ENCODE results near the gene COL21A1.

COL21A1 gene

DNA sequence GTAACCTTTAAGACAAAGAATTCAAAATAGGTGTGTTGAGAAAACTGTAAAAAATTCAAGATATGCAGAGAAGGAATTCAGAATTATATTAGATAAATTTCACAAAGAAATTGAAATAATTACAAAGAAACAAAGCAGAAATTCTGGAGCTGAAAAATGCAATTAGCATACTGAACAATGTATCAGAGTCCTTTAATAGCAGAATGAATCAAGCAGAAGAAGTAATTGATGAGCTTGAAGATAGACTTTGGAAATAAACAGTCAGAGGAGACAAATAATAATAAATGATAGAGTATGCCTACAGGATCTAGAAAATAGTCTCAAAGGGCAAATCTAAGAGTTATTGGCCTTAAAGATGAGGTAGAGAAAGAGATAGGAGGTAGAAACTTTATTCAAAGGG, 131.7 kb downstream of the COL21A1 start:
- TF ChIP-seq, protein P1, sequence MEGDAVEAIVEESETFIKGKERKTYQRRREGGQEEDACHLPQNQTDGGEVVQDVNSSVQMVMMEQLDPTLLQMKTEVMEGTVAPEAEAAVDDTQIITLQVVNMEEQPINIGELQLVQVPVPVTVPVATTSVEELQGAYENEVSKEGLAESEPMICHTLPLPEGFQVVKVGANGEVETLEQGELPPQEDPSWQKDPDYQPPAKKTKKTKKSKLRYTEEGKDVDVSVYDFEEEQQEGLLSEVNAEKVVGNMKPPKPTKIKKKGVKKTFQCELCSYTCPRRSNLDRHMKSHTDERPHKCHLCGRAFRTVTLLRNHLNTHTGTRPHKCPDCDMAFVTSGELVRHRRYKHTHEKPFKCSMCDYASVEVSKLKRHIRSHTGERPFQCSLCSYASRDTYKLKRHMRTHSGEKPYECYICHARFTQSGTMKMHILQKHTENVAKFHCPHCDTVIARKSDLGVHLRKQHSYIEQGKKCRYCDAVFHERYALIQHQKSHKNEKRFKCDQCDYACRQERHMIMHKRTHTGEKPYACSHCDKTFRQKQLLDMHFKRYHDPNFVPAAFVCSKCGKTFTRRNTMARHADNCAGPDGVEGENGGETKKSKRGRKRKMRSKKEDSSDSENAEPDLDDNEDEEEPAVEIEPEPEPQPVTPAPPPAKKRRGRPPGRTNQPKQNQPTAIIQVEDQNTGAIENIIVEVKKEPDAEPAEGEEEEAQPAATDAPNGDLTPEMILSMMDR (IDR thresholded peaks at IDR 0.05; ENCODE audit: control insufficient read depth, insufficient read depth, low read depth, low read length, missing control alignments) = no peak
- no peak for DNase-seq (ENCODE audit: low read depth)
- no peak overlapping the region for H3K4me3 ChIP-seq (ENCODE audit: control insufficient read depth, low read depth, low read length)

DNA sequence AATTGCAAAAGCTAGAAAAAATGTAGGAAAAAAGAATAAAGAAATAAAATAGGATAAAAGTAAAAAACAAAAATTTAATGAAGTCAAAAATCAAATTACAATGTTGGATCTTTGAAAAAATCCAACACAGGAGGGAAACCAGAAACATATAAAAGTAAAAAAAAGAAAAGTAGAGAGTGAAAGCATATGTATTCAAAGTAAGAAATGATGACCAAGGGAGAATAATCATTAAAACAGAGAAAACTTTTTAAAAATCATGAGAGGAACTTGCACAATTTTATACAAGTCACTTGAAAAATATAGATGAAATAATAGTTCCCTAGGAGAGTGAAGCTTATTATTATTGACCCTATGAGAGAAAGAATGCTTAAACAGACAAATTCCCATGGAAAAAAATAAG, 138.2 kb downstream of the COL21A1 start:
- TF ChIP-seq, protein P1 (IDR thresholded peaks at IDR 0.05; ENCODE audit: control insufficient read depth, insufficient read depth, low read depth, low read length, missing control alignments) = no peak
- H3K4me3 ChIP-seq (ENCODE audit: control insufficient read depth, low read depth, low read length) = no peak overlapping the region
- DNase-seq (ENCODE audit: low read depth) = no peak

DNA sequence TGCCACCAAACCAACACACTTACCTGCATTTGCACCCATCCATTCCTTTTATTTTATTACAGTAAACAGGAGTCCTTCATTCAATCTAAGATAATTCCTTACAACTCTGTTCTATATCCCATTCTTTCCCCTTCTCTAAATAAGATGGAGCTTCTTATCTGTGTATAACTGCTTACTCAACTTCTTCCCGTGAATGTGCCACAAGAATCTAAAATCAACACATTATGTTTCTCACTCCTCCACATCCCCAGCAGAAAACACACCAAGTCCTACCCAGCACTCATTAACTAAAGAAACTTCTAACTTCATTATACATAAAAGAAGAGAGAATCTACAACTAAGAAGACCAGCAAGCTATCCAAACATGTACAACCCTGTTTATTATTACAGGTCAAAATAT, 141.1 kb downstream of the COL21A1 start:
- TF ChIP-seq, protein P1 (IDR thresholded peaks at IDR 0.05; ENCODE audit: control insufficient read depth, insufficient read depth, low read depth, low read length, missing control alignments) = no peak
- DNase-seq (ENCODE audit: low read depth) = no peak
- no peak overlapping the region for H3K4me3 ChIP-seq (ENCODE audit: control insufficient read depth, low read depth, low read length)

DNA sequence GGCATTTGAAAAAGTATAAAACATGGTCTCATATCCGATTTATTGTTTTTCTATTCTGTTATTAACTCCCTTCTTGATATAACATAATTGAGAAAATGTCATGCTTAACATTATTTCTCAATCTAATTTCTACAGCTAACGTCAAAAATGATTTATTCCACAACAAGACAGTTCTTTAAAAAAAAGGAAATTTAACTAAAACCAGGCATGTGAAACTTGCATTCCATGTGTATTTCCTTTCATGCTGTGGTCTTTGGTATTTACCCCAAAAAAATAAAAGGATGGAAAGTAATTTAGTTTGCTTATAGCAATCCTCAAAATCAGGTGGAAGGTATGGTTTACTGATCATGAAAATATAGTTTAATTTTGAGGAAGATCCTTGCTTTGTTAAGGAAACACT, 142.8 kb downstream of the COL21A1 start:
- no peak overlapping the region for H3K4me3 ChIP-seq (ENCODE audit: control insufficient read depth, low read depth, low read length)
- DNase-seq (ENCODE audit: low read depth) = no peak
- TF ChIP-seq, protein P1 (IDR thresholded peaks at IDR 0.05; ENCODE audit: control insufficient read depth, insufficient read depth, low read depth, low read length, missing control alignments) = no peak

DNA sequence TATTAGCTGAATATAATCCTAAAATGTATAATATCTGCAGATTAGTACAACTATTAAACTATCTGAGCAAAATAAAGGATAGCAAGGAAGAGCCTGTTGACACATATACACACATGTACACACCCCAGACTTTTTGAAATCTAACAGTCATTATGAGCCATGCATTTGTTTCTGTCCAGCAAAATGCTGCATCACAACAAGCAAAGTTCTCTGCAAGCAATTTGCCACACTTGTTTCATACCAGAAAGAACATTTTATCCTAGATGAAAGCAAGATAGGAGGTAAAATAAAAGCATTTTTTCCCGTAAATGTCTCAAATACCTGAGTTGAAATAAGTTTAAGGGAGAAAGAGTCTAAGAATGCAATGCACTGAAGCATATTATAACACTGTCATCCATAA, 145.2 kb downstream of the COL21A1 start:
- TF ChIP-seq, protein P1 (IDR thresholded peaks at IDR 0.05; ENCODE audit: control insufficient read depth, insufficient read depth, low read depth, low read length, missing control alignments) = no peak
- no peak for DNase-seq (ENCODE audit: low read depth)
- no peak overlapping the region for H3K4me3 ChIP-seq (ENCODE audit: control insufficient read depth, low read depth, low read length)

DNA sequence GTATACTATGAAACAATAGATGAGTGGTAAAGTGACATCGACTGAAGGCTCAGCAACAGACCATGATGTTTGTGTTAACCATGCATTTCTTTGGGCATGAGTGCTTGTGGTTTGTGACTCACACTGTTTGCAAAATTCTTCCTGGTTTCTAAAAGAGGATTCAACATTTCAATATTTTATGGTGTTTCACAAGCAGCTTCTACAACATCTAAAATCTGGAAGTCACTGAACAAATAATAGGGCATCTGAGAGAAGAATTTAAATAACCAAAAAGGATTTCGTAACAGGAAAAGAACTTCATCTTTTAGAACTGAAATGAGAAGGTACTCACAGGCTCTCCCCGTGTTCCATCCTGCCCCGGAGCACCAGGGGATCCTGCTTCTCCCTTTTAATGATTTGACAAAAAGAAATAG, 146.2 kb downstream of the COL21A1 start:
- peak; percentile 94 for DNase-seq (ENCODE audit: low read depth)
- TF ChIP-seq, protein P1 (IDR thresholded peaks at IDR 0.05; ENCODE audit: control insufficient read depth, insufficient read depth, low read depth, low read length, missing control alignments) = no peak
- H3K4me3 ChIP-seq (ENCODE audit: control insufficient read depth, low read depth, low read length) = no peak overlapping the region

Data from AG09309 (cell line).